GM23338 (cell line): ENCODE measurements around the gene QSOX1. TPM values are rescaled to one million over a fixed set of nuclear protein-coding genes. Genes with fewer than 3 reads are reported as not detected.
A peak's percentile ranks its signal among the peaks of the same experiment; 100 is the strongest.

Experiments
- ATAC-seq: fragments of 200-7000 bp; cut with Tn5 transposase; 3 replicates; pipeline ENCODE4 v1.9.1; 2020
- DNase-seq: peaks from one replicate; pipeline ENCODE4 v3.0.0-alpha.2; 2015; ENCODE audit warnings: low spot score
- H2AFZ ChIP-seq: fragments of 200-600 bp; sonication (generic); 2 replicates; pipeline ENCODE4 v1.8.0; 2016; ENCODE audit warnings: antibody characterized with exemption, mild to moderate bottlenecking, moderate library complexity
- H3F3A ChIP-seq: fragments of 200-600 bp; sonication (generic); replicated peaks from 2 replicates; pipeline ENCODE4 v1.8.0; 2017; ENCODE audit warnings: antibody characterized with exemption, mixed run types, low read depth
- H3K27ac ChIP-seq: fragments of 200-600 bp; sonication (generic); 2 replicates; pipeline ENCODE4 v1.6.1; 2016; ENCODE audit warnings: low read depth
- H3K27me3 ChIP-seq: fragments of 200-600 bp; sonication (generic); 2 replicates; pipeline ENCODE4 v1.8.0; 2016; ENCODE audit warnings: mild to moderate bottlenecking, mixed run types, moderate library complexity; ENCODE audit not compliant: insufficient read depth
- H3K36me3 ChIP-seq: fragments of 200-600 bp; sonication (generic); 2 replicates; pipeline ENCODE4 v1.8.0; 2016; ENCODE audit warnings: mild to moderate bottlenecking; ENCODE audit not compliant: insufficient read depth
- H3K4me1 ChIP-seq: fragments of 200-600 bp; sonication (generic); 2 replicates; pipeline ENCODE4 v1.8.0; 2016; ENCODE audit warnings: mild to moderate bottlenecking, moderate library complexity; ENCODE audit not compliant: insufficient read depth
- H3K4me2 ChIP-seq: fragments of 200-600 bp; sonication (generic); 2 replicates; pipeline ENCODE4 v1.7.1; 2017; ENCODE audit warnings: mixed run types
- H3K4me3 ChIP-seq: fragments of 200-600 bp; sonication (generic); 2 replicates; pipeline ENCODE4 v1.6.1; 2016; ENCODE audit warnings: mixed run types
- H3K79me2 ChIP-seq: fragments of 200-600 bp; sonication (generic); replicated peaks from 2 replicates; pipeline ENCODE4 v1.8.0; 2017; ENCODE audit warnings: mild to moderate bottlenecking; ENCODE audit not compliant: insufficient read depth
- H3K9me2 ChIP-seq: fragments of 200-600 bp; sonication (generic); 2 replicates; pipeline ENCODE4 v1.8.0; 2017; ENCODE audit not compliant: insufficient read depth
- H4K20me1 ChIP-seq: fragments of 200-600 bp; sonication (generic); replicated peaks from 2 replicates; pipeline ENCODE4 v1.8.0; 2017; ENCODE audit warnings: mild to moderate bottlenecking; ENCODE audit not compliant: insufficient read depth
- H3K27ac Mint-ChIP-seq: 2 replicates; pipeline ENCODE4 v1.8.0; 2020; ENCODE audit warnings: inconsistent platforms, mild to moderate bottlenecking, moderate library complexity, mixed read lengths
- H3K27me3 Mint-ChIP-seq: 3 replicates; pipeline ENCODE4 v1.8.0; 2022; ENCODE audit warnings: low read depth, mild to moderate bottlenecking, moderate library complexity, mixed read lengths, inconsistent platforms; ENCODE audit not compliant: insufficient read depth, poor library complexity
- H3K36me3 Mint-ChIP-seq: 3 replicates; pipeline ENCODE4 v1.8.0; 2021; ENCODE audit warnings: low read depth, mild to moderate bottlenecking, inconsistent platforms, moderate library complexity, mixed read lengths
- H3K4me1 Mint-ChIP-seq: 3 replicates; pipeline ENCODE4 v1.8.0; 2020; ENCODE audit warnings: mild to moderate bottlenecking, inconsistent platforms, mixed read lengths
- H3K4me3 Mint-ChIP-seq: 3 replicates; pipeline ENCODE4 v1.8.0; 2021; ENCODE audit warnings: moderate library complexity, mild to moderate bottlenecking, inconsistent platforms, mixed read lengths
- H3K9me3 Mint-ChIP-seq: 3 replicates; pipeline ENCODE4 v1.8.0; 2020; ENCODE audit warnings: moderate library complexity, mild to moderate bottlenecking, inconsistent platforms, mixed read lengths
- CREB1 ChIP-seq: fragments of 250-450 bp; sonication (Bioruptor Pico); IDR thresholded peaks from 2 replicates; pipeline ENCODE4 v1.5.0; 2020; ENCODE audit warnings: low read depth, mild to moderate bottlenecking, moderate library complexity
- EZH2 ChIP-seq: fragments of 200-600 bp; sonication (generic); IDR thresholded peaks from one replicate; pipeline ENCODE4 v1.8.0; 2017; ENCODE audit warnings: antibody characterized with exemption, mild to moderate bottlenecking, low read depth; ENCODE audit not compliant: unreplicated experiment
- EZH2phosphoT487 ChIP-seq: fragments of 200-600 bp; sonication (generic); IDR thresholded peaks from one replicate; pipeline ENCODE4 v1.8.1; 2018; ENCODE audit warnings: antibody characterized with exemption; ENCODE audit not compliant: unreplicated experiment
- JUNB ChIP-seq: IDR thresholded peaks from one replicate; pipeline ENCODE4 v1.6.1; 2016; ENCODE audit warnings: antibody characterized with exemption; ENCODE audit not compliant: unreplicated experiment
- NANOG ChIP-seq: IDR thresholded peaks from 2 replicates; pipeline ENCODE4 v1.6.1; 2016; ENCODE audit warnings: antibody characterized with exemption, borderline replicate concordance
- POLR2AphosphoS5 ChIP-seq: IDR thresholded peaks from 2 replicates; pipeline ENCODE4 v1.6.1; 2016; ENCODE audit warnings: antibody characterized with exemption, low read depth
- STAT1 ChIP-seq: IDR thresholded peaks from one replicate; pipeline ENCODE4 v1.6.1; 2016; ENCODE audit warnings: antibody characterized with exemption; ENCODE audit not compliant: unreplicated experiment
- ZNF114 ChIP-seq: fragments of 250-450 bp; sonication (Bioruptor Pico); IDR thresholded peaks from 2 replicates; pipeline ENCODE4 v1.5.0; 2020; ENCODE audit warnings: mild to moderate bottlenecking, moderate library complexity
- ZNF331 ChIP-seq: fragments of 250-450 bp; sonication (Bioruptor Pico); IDR thresholded peaks from 2 replicates; pipeline ENCODE4 v1.5.0; 2020; ENCODE audit warnings: low read depth, mild to moderate bottlenecking, moderate library complexity
- polyA plus RNA-seq: library from polyadenylated mRNA; unstranded; fragments of >200 nt; fragmentation: Nextera tagmentation; extraction: Ambion mirVana; gene quantifications from 2 replicates; pipeline ENCODE4 v1.2.1, GENCODE V29; 2016
- total RNA-seq: library from RNA; depleted of rRNA; stranded (reverse); fragments of >200 nt; shearing (Covaris generic); gene quantifications from 2 replicates; pipeline ENCODE4 v1.2.3, GENCODE V29; 2014
- TF ChIP-seq, protein P1 (sequence below): fragments of 250-450 bp; sonication (Bioruptor Pico); IDR thresholded peaks from 2 replicates; pipeline ENCODE4 v1.5.0; 2020; ENCODE audit warnings: mild to moderate bottlenecking, moderate library complexity
- TF ChIP-seq, protein P2 (sequence below): IDR thresholded peaks from one replicate; pipeline ENCODE4 v1.6.1; 2018; ENCODE audit warnings: antibody characterized with exemption; ENCODE audit not compliant: unreplicated experiment
- TF ChIP-seq, protein P3 (sequence below), 2 experiments: fragments of 200-600 bp in 1 of 2; sonication (generic) in 1 of 2; conservative IDR thresholded peaks; 2 replicates each; pipeline versions ENCODE4 v1.5.1 to v1.6.1; 2016 to 2017; ENCODE audit warnings: antibody characterized with exemption in 2 of 2, low read depth in 2 of 2, mild to moderate bottlenecking in 2 of 2, moderate library complexity in 1 of 2

QSOX1 gene
- total and polyA plus RNA-seq, 2 experiments from 2014 or later = 47.8 to 119 TPM

- Mint-ChIP-seq H3K27ac (no peak overlapping the region), H3K4me1 (peaks cover 5% of the 10 kb centered on the region; the same call in 2 of the 3 replicates), H3K9me3 (no peaks in the 10 kb centered on the region), H3K27me3 (peaks cover 10% of the 10 kb centered on the region), H3K36me3 (peaks cover 3% of the 10 kb centered on the region; the same call in 1 of the 3 replicates), H3K4me3 (no peak overlapping the region)
- H3K9me2 ChIP-seq = no peaks in the 10 kb centered on the region
- no peak for DNase-seq
- no peaks in the 10 kb centered on the region for H3K79me2 ChIP-seq
- H3K4me2 ChIP-seq = no peak overlapping the region
- TF ChIP-seq ZNF331 (CRISPR knock-in tag) (no peak), EZH2phosphoT487 (no peak), STAT1 (no peak), ZNF114 (CRISPR knock-in tag) (no peak), EZH2 (no peak), CREB1 (CRISPR knock-in tag) (no peak), JUNB (no peak), POLR2AphosphoS5 (no peak), NANOG (no peak)
- TF ChIP-seq, protein P1, sequence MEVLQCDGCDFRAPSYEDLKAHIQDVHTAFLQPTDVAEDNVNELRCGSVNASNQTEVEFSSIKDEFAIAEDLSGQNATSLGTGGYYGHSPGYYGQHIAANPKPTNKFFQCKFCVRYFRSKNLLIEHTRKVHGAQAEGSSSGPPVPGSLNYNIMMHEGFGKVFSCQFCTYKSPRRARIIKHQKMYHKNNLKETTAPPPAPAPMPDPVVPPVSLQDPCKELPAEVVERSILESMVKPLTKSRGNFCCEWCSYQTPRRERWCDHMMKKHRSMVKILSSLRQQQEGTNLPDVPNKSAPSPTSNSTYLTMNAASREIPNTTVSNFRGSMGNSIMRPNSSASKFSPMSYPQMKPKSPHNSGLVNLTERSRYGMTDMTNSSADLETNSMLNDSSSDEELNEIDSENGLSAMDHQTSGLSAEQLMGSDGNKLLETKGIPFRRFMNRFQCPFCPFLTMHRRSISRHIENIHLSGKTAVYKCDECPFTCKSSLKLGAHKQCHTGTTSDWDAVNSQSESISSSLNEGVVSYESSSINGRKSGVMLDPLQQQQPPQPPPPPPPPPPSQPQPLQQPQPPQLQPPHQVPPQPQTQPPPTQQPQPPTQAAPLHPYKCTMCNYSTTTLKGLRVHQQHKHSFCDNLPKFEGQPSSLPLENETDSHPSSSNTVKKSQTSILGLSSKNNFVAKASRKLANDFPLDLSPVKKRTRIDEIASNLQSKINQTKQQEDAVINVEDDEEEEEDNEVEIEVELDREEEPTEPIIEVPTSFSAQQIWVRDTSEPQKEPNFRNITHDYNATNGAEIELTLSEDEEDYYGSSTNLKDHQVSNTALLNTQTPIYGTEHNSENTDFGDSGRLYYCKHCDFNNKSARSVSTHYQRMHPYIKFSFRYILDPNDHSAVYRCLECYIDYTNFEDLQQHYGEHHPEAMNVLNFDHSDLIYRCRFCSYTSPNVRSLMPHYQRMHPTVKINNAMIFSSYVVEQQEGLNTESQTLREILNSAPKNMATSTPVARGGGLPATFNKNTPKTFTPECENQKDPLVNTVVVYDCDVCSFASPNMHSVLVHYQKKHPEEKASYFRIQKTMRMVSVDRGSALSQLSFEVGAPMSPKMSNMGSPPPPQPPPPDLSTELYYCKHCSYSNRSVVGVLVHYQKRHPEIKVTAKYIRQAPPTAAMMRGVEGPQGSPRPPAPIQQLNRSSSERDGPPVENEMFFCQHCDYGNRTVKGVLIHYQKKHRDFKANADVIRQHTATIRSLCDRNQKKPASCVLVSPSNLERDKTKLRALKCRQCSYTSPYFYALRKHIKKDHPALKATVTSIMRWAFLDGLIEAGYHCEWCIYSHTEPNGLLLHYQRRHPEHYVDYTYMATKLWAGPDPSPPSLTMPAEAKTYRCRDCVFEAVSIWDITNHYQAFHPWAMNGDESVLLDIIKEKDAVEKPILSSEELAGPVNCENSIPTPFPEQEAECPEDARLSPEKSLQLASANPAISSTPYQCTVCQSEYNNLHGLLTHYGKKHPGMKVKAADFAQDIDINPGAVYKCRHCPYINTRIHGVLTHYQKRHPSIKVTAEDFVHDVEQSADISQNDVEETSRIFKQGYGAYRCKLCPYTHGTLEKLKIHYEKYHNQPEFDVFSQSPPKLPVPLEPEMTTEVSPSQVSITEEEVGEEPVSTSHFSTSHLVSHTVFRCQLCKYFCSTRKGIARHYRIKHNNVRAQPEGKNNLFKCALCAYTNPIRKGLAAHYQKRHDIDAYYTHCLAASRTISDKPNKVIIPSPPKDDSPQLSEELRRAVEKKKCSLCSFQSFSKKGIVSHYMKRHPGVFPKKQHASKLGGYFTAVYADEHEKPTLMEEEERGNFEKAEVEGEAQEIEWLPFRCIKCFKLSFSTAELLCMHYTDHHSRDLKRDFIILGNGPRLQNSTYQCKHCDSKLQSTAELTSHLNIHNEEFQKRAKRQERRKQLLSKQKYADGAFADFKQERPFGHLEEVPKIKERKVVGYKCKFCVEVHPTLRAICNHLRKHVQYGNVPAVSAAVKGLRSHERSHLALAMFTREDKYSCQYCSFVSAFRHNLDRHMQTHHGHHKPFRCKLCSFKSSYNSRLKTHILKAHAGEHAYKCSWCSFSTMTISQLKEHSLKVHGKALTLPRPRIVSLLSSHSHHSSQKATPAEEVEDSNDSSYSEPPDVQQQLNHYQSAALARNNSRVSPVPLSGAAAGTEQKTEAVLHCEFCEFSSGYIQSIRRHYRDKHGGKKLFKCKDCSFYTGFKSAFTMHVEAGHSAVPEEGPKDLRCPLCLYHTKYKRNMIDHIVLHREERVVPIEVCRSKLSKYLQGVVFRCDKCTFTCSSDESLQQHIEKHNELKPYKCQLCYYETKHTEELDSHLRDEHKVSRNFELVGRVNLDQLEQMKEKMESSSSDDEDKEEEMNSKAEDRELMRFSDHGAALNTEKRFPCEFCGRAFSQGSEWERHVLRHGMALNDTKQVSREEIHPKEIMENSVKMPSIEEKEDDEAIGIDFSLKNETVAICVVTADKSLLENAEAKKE = no peak
- TF ChIP-seq, protein P2, sequence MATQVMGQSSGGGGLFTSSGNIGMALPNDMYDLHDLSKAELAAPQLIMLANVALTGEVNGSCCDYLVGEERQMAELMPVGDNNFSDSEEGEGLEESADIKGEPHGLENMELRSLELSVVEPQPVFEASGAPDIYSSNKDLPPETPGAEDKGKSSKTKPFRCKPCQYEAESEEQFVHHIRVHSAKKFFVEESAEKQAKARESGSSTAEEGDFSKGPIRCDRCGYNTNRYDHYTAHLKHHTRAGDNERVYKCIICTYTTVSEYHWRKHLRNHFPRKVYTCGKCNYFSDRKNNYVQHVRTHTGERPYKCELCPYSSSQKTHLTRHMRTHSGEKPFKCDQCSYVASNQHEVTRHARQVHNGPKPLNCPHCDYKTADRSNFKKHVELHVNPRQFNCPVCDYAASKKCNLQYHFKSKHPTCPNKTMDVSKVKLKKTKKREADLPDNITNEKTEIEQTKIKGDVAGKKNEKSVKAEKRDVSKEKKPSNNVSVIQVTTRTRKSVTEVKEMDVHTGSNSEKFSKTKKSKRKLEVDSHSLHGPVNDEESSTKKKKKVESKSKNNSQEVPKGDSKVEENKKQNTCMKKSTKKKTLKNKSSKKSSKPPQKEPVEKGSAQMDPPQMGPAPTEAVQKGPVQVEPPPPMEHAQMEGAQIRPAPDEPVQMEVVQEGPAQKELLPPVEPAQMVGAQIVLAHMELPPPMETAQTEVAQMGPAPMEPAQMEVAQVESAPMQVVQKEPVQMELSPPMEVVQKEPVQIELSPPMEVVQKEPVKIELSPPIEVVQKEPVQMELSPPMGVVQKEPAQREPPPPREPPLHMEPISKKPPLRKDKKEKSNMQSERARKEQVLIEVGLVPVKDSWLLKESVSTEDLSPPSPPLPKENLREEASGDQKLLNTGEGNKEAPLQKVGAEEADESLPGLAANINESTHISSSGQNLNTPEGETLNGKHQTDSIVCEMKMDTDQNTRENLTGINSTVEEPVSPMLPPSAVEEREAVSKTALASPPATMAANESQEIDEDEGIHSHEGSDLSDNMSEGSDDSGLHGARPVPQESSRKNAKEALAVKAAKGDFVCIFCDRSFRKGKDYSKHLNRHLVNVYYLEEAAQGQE = no peak
- TF ChIP-seq, protein P3, sequence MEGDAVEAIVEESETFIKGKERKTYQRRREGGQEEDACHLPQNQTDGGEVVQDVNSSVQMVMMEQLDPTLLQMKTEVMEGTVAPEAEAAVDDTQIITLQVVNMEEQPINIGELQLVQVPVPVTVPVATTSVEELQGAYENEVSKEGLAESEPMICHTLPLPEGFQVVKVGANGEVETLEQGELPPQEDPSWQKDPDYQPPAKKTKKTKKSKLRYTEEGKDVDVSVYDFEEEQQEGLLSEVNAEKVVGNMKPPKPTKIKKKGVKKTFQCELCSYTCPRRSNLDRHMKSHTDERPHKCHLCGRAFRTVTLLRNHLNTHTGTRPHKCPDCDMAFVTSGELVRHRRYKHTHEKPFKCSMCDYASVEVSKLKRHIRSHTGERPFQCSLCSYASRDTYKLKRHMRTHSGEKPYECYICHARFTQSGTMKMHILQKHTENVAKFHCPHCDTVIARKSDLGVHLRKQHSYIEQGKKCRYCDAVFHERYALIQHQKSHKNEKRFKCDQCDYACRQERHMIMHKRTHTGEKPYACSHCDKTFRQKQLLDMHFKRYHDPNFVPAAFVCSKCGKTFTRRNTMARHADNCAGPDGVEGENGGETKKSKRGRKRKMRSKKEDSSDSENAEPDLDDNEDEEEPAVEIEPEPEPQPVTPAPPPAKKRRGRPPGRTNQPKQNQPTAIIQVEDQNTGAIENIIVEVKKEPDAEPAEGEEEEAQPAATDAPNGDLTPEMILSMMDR (conservative IDR thresholded peaks at IDR 0.05; ENCODE audit: low read depth in 2 of 2) = no peak
- H3K27me3 ChIP-seq = no peaks in the 10 kb centered on the region
- H3K4me1 ChIP-seq = no peaks in the 10 kb centered on the region
- no peak for ATAC-seq
- H3K36me3 ChIP-seq = no peaks in the 10 kb centered on the region
- H3F3A ChIP-seq = no peaks in the 10 kb centered on the region; the same call in 1 of the 2 replicates
- H2AFZ ChIP-seq = no peak overlapping the region
- H3K27ac ChIP-seq = 0 out of 2 replicates have a peak overlapping the region, but pooled peaks have one; percentile 59
- no peak overlapping the region for H3K4me3 ChIP-seq
- H4K20me1 ChIP-seq = no peaks in the 10 kb centered on the region; the same call in 1 of the 2 replicates
Measured at GRCh38 chr1:180177931-180178330, 23.3 kb downstream of the QSOX1 start.
